Glomerular visceral epithelial cell (primary cell): Measurements from ENCODE around the gene IQCM.
"Not testable (repeated sequence)": the region's sequence is repeated elsewhere in the genome, so short reads cannot be mapped to it uniquely, and the experiment has no call there.

ENCODE experiments used
- DNase-seq: peaks from one replicate; pipeline ENCODE4 v3.0.0-alpha.2; 2016; ENCODE audit errors: extremely low spot score

IQCM gene

GRCh38 chr4:149468669-149469068, 347.0 kb downstream of the IQCM start:
- not testable (repeated sequence) for DNase-seq

- no peak for DNase-seq
Measured at GRCh38 chr4:149466446-149466845, 349.2 kb downstream of the IQCM start.

GRCh38 chr4:149465955-149466354, 349.7 kb downstream of the IQCM start:
- no peak for DNase-seq

GRCh38 chr4:149443537-149443936, 372.1 kb downstream of the IQCM start:
- no peak for DNase-seq

- peak; percentile 42 for DNase-seq
Measured at GRCh38 chr4:149441338-149441737, 374.3 kb downstream of the IQCM start.

- no peak for DNase-seq
Measured at GRCh38 chr4:149426461-149426860, 389.2 kb downstream of the IQCM start.

GRCh38 chr4:149409555-149409962, 406.1 kb downstream of the IQCM start:
- DNase-seq: no peak

- peak; percentile 82 for DNase-seq
Measured at GRCh38 chr4:149409146-149409545, 406.5 kb downstream of the IQCM start.

GRCh38 chr4:149404143-149404542, 411.5 kb downstream of the IQCM start:
- DNase-seq: no peak

- no peak for DNase-seq
Measured at GRCh38 chr4:149403081-149403480, 412.6 kb downstream of the IQCM start.

- no peak for DNase-seq
Measured at GRCh38 chr4:149398993-149399392, 416.6 kb downstream of the IQCM start.

- DNase-seq: peak; percentile 57
Measured at GRCh38 chr4:149370785-149371420, 444.7 kb downstream of the IQCM start.

- DNase-seq: no peak
Measured at GRCh38 chr4:149370002-149370401, 445.6 kb downstream of the IQCM start.

GRCh38 chr4:149353241-149353640, 462.4 kb downstream of the IQCM start:
- DNase-seq: no peak

GRCh38 chr4:149349541-149349940, 466.1 kb downstream of the IQCM start:
- no peak for DNase-seq

GRCh38 chr4:149347139-149347538, 468.5 kb downstream of the IQCM start:
- no peak for DNase-seq

GRCh38 chr4:149345424-149345823, 470.2 kb downstream of the IQCM start:
- DNase-seq: no peak

- no peak for DNase-seq
Measured at GRCh38 chr4:149344436-149344835, 471.2 kb downstream of the IQCM start.

- DNase-seq: no peak
Measured at GRCh38 chr4:149343614-149344013, 472.0 kb downstream of the IQCM start.

GRCh38 chr4:149341117-149341516, 474.5 kb downstream of the IQCM start:
- DNase-seq: not testable (repeated sequence)

- no peak for DNase-seq
Measured at GRCh38 chr4:149328161-149328560, 487.5 kb downstream of the IQCM start.

GRCh38 chr4:149322203-149322602, 493.4 kb downstream of the IQCM start:
- DNase-seq: no peak

- no peak for DNase-seq
Measured at GRCh38 chr4:149321438-149321837, 494.2 kb downstream of the IQCM start.

- peak; percentile 12 for DNase-seq
Measured at GRCh38 chr4:149311076-149311475, 504.6 kb downstream of the IQCM start.
